ENCODE data around the gene NRBP1.

DNA sequence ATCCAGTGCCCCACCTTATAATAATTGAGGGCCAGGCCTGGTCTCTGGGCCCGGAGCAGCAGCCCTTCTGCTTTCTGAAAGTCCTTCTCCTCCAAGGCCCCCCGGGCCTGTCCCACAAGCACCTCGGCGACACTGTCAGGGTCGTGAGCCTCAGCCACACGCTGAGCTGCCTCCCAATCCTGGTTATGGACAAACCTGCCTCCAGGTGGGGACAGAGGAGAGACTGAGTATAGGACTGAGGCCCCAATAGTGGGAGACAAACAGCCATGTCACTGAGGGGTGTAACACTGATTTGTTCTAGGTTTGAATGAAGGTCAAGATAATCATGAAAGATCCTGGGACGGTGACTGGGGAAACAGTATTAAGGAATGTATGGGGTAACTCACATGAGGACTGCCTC lies 25.5 kb downstream of the NRBP1 start:
- TF ChIP-seq SUZ12 (IDR thresholded peaks at IDR 0.05; ENCODE audit: extremely low read depth, insufficient read depth, insufficient read length) (no peak), ZNF274 (IDR thresholded peaks at IDR 0.05; ENCODE audit: low read depth, low read length) (no peak)

All from NT2/D1 (cell line).